GM20431 (cell line): Measurements from ENCODE around the gene CXXC5.
"Not testable (repeated sequence)": the region's sequence is repeated elsewhere in the genome, so short reads cannot be mapped to it uniquely, and the experiment has no call there.

Experiments
- in situ Hi-C: fragments of 300-500 bp; cut with MseI, MboI; formaldehyde crosslinking; loops from one replicate; pipeline ENCODE4 v1.15.0; 2020; ENCODE audit warnings: low sequenced_read_pairs; ENCODE audit not compliant: unreplicated experiment

CXXC5 gene

DNA sequence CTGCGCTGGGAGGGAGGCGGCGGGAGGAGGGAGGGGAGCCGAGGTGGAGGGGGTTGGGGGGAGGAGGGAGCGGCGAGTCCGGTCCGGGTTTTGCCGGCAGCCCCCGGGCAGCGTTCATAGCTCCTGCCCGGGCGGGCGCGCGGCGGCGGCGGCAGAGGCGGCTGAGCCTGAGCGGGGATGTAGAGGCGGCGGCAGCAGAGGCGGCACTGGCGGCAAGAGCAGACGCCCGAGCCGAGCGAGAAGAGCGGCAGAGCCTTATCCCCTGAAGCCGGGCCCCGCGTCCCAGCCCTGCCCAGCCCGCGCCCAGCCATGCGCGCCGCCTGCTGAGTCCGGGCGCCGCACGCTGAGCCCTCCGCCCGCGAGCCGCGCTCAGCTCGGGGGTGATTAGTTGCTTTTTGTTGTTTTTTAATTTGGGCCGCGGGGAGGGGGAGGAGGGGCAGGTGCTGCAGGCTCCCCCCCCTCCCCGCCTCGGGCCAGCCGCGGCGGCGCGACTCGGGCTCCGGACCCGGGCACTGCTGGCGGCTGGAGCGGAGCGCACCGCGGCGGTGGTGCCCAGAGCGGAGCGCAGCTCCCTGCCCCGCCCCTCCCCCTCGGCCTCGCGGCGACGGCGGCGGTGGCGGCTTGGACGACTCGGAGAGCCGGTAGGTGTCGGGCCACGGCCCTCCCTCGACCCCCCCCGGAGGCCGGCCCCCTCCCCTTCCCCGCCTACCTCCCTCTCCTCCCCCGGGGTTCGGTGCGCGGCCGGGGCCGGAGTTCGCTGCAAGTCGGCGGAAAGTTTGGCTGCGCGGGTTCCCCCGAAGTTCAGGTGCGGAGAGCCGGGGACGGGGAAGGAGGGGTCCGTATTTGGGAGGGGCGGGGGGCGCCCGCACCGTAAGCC, at the start of gene CXXC5:
Gene CXXC5 (plus strand): TSS at position 145 of the 877 bp plus-strand sequence. CDS start 32,175 bp downstream, outside the sequence.
- in situ Hi-C loops: no loop called here

- in situ Hi-C loops: not testable (repeated sequence)
Measured at GRCh38 chr5:139598601-139598965, 49.6 kb upstream of the CXXC5 start.

DNA sequence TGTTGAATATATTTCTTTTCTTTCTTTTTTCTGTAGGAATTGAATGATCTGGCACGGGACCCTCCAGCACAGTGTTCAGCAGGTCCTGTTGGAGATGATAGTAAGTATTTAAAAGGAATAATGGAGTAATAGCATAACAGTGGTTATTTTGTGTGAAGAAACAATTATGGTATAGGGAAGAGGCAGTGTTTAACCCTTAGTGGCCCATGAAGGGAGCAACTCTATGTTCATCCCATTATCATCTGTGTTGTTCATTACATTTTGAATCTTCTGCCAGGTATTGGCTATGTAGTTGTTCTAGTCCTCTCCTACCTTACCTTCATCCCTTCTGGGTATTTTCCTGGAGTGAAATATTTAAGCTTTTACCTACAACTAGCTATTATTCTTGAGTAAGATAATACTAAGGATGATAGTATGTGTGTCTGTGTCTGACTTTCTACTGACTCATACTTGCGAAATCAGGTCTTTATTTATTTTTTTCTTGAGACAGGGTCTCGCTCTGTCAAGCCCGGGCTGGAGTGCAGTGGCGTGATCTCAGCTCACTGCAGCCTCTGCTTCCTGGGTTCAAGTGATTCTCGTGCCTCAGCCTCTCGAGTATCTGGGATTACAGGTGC, 47.7 kb upstream of the CXXC5 start:
- in situ Hi-C loops: no loop called here

DNA sequence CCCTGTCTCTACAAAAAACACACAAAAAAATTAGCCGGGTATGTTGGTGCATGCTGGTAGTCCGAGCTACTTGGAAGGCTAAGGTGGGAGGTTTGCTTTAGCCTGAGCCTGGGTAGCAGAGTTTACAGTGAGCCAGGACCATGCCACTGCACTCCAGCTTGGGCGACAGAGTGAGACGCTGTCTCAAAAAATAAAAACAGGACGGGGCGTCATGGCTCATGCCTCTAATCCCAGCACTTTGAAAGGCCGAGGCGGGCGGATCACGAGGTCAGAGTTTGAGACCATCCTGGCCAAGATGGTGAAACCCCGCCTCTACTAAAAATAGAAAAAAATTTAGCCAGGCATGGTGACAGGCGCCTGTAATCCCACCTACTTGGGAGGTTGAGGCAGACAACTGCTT, 46.7 kb upstream of the CXXC5 start:
- in situ Hi-C loops: no loop called here

DNA sequence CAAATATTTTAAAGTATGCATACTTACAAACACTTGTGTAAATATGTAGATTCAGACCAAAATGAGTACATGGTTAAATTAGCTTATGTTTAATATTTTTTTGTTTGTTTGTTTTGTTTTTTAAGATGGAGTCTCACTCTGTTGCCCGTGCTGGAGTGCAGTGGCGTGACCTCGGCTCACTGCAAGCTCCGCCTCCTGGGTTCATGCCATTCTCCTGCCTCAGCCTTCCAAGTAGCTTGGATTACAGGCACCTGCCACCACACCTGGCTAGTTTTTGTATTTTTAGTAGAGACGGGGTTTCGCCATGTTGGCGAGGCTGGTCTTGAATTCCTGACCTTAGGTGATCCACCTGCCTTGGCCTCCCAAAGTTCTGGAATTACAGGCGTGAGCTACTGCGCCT, 46.2 kb upstream of the CXXC5 start:
- in situ Hi-C loops: not testable (repeated sequence)

- in situ Hi-C loops: no loop called here
Measured at GRCh38 chr5:139605887-139606286, 42.3 kb upstream of the CXXC5 start.

GRCh38 chr5:139611703-139612584, 36.2 kb upstream of the CXXC5 start:
- in situ Hi-C loops: no loop called here

DNA sequence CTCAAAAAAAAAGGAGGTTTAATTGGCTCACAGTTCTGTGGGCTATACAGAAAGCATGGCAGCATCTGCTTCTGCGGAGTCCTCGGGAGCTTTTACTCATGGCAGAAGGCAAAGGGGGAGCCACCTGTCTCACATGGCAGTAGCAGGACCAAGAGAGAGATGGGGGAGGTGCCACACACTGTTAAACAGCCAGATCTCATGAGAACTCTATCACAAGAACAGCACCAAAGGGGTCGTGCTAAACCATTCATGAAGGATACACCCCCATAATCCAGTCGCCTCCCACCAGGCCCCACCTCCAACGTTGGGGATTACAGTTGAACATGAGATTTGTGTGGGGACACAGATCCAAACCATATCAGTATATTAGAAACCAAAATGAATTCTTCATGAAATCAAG, 28.3 kb upstream of the CXXC5 start:
- in situ Hi-C loops: no loop called here

DNA sequence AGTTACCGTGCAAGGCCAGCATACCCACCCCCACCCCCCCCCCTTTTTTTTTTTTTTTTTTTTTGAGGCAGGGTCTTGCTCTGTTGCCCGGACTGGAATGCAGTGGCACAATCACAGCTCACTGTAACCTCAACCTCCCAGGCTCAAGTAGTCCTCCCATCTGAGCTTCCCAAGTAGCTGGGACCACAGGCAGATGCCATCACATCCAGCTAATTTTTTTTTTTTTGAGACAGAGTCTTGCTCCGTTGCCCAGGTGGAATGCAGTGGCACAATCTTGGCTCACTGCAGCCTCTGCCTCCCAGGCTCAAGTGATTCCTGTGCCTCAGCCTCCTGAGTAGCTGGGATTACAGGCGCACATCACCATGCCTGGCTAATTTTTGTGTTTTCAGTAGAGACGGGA, 22.8 kb upstream of the CXXC5 start:
- in situ Hi-C loops: not testable (repeated sequence)

DNA sequence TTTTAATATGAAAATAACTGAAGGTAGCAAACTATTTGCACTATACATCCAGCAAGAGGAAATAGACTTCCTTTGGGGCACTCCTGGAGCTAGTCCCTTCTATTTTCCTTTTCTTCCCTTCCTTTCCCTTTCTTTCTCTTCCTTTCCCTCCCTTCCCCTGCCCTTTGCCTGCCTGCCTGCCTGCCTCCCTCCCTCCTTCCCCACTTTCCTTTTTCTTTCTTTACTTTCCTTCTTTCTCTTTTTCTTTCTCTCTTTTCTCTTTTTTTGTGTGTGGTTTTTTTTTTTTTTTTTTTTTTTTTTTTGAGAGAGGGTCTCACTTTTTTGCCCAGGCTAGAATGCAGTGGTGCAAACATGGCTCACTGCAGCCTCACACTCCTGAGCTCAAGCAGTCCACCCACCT, 17.3 kb upstream of the CXXC5 start:
- in situ Hi-C loops: loop anchor here (10.0 kb wide), 2 partner anchors 64 to 124 kb away; no protein-coding TSS in a partner anchor

DNA sequence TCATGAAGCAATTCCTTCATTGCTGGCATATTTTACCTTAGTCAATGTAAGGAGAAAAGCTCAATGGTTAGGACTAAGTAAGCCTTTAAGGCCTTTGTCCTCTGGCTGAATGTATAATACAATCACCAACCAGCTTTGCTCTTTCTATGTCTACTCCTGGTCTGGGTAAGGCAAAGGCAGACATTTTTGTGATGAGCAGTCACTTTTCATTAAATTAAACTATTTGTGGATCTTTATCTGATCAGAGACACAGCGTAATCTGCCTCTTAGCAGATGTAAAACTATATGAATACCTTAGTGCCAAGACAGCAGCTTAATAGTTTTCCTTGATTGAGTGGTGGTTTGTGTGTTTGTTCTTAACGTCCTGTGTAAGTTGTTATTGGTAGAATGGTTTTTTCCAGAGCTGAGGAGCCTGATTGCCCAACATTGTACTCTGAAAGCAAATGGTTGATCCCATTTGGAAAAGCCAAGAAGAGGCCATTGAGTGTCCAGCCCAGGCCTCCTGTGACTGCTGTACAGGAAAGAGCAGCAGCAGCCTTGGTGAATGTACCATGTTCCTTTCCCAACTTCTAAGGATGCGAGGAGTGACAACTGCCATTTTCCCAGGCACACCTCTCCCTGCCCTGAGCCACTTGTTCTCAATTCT, 16.5 kb upstream of the CXXC5 start:
- in situ Hi-C loops: loop anchor here (10.0 kb wide), 2 partner anchors 63 to 123 kb away; no protein-coding TSS in a partner anchor

GRCh38 chr5:139633295-139634027, 14.7 kb upstream of the CXXC5 start:
- in situ Hi-C loops: loop anchor here (10.0 kb wide), 2 partner anchors 61 to 121 kb away; no protein-coding TSS in a partner anchor

DNA sequence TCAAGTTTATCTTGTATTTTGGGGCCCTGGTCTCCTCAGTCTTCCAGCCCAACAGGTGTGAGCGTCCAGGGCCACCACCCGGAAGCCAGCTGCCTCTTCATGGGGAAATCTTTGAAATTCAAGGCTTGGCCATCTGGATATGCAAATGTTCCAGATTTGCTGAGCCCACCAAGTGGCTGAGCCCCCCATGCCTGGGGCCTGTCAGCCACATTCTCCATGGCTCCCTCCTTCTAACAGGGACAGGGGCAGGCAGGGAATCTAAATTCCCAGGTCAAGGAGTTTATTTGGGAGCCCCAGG, 14.2 kb upstream of the CXXC5 start:
- in situ Hi-C loops: loop anchor here (10.0 kb wide), 2 partner anchors 61 to 121 kb away; no protein-coding TSS in a partner anchor

GRCh38 chr5:139634541-139634940, 13.6 kb upstream of the CXXC5 start:
- in situ Hi-C loops: loop anchor here (10.0 kb wide), 2 partner anchors 60 to 120 kb away; no protein-coding TSS in a partner anchor

DNA sequence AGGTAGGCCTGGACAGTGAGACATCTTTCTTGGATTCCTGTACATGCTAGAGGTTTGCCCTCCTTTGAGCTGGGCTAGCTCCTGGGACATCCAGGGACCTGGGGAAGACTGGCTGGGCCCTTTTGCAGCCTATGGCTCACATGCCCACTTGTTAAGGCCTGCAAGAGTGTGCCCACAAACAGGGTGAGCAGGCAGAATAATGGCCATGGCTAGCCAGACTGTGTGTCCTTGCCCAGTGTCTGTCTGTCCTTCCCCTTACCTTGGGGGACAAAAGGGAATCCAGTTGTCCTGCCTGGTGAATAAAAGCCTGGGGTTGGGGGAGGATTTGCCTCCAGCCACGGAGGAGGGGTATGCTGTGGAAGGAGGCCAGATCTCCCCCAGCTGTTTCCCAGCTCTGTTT, 13.0 kb upstream of the CXXC5 start:
- in situ Hi-C loops: loop anchor here (10.0 kb wide), 2 partner anchors 60 to 120 kb away; no protein-coding TSS in a partner anchor

DNA sequence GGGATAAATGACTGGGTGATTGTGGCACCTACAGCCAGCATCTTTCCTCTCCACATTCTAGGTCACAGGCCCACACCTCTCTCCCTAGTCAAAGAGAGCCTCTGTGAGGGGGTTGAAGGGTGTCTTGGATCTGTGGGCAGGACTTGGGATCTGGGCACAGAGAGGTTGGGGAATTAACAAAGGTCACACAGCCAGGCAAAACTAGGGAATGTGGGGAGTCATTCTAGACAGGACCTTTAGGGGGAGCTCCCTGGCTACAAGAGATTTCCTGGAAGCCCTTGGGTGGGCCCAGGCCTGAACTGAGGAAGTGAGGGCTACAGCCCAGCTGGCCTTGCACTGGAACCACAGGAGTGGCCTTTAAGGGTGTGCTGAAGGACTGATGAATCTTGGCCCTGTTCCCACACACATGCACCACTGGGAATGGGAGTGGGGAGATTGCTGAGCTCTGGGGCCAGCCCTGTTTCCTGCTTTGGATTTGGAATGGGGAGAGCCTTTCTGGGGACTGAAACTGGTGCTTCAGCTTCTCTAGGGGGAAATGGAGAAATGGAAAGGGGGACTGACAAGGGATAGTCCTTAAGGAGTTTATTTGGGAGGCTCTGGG, 12.4 kb upstream of the CXXC5 start:
- in situ Hi-C loops: loop anchor here (10.0 kb wide), 2 partner anchors 59 to 119 kb away; no protein-coding TSS in a partner anchor

- in situ Hi-C loops: loop anchor here (10.0 kb wide), 2 partner anchors 59 to 119 kb away; no protein-coding TSS in a partner anchor
Measured at GRCh38 chr5:139636207-139636792, 11.8 kb upstream of the CXXC5 start.

- in situ Hi-C loops: loop anchor here (10.0 kb wide), 2 partner anchors 58 to 118 kb away; no protein-coding TSS in a partner anchor
Measured at GRCh38 chr5:139636975-139637408, 11.2 kb upstream of the CXXC5 start.
